Stimulated activated memory B cell treated with anti-CD40 and anti-IgM and Interleukin-4, amounts not matched to agents 10 μg/mL and 1 μg/mL and 100 μg/mL, for 72 hours (primary cell): ENCODE data around the gene GRB10.
A peak's percentile ranks its signal among the peaks of the same experiment; 100 is the strongest.
"Not testable (repeated sequence)": the region's sequence is repeated elsewhere in the genome, so short reads cannot be mapped to it uniquely, and the experiment has no call there.

Experiments used
- ATAC-seq: fragments of 150-1000 bp; cut with Tn5 transposase; 2 replicates; pipeline ENCODE4 v1.10.0; 2021
- H3K27ac Mint-ChIP-seq: one replicate; pipeline ENCODE4 v1.8.0; 2022; ENCODE audit warnings: mild to moderate bottlenecking, mixed read lengths
- H3K27me3 Mint-ChIP-seq: one replicate; pipeline ENCODE4 v1.8.0; 2022; ENCODE audit warnings: mixed read lengths
- H3K36me3 Mint-ChIP-seq: one replicate; pipeline ENCODE4 v1.8.0; 2022; ENCODE audit warnings: mixed read lengths
- H3K4me1 Mint-ChIP-seq: one replicate; pipeline ENCODE4 v1.8.0; 2022; ENCODE audit warnings: mixed read lengths
- H3K4me3 Mint-ChIP-seq: one replicate; pipeline ENCODE4 v1.8.0; 2022; ENCODE audit warnings: mild to moderate bottlenecking, moderate library complexity, mixed read lengths
- H3K9me3 Mint-ChIP-seq: one replicate; pipeline ENCODE4 v1.8.0; 2022; ENCODE audit warnings: mixed read lengths

The GRB10 gene

DNA sequence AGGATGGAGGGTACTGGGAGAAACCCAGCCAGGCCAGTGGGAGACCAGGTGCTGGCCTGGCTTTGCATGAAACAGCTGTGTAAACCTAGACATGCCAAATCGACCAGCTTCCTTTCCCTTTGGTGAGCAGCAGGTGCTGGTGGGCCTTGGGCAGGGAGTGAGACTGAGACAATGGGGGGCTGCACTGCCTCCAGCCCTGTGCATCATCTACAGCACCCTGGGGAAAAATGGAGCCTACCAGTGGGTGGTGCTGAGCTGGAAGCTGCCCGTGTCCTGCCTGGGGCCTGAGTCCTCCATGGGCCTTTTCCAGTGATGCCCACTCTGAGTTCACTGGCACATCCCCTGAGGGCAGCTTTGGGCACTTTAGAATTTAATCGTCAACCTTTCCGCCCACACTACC, 198.3 kb downstream of the GRB10 start:
- Mint-ChIP-seq H3K9me3 (peaks cover 10% of the 10 kb centered on the region), H3K27me3 (peaks cover 34% of the 10 kb centered on the region), H3K4me1 (no peaks in the 10 kb centered on the region), H3K36me3 (no peaks in the 10 kb centered on the region), H3K4me3 (no peak overlapping the region), H3K27ac (no peak overlapping the region)
- ATAC-seq: no peak

- not testable (repeated sequence) for H3K9me3 Mint-ChIP-seq
Measured at GRCh38 chr7:50583295-50583694, 199.4 kb downstream of the GRB10 start.

DNA sequence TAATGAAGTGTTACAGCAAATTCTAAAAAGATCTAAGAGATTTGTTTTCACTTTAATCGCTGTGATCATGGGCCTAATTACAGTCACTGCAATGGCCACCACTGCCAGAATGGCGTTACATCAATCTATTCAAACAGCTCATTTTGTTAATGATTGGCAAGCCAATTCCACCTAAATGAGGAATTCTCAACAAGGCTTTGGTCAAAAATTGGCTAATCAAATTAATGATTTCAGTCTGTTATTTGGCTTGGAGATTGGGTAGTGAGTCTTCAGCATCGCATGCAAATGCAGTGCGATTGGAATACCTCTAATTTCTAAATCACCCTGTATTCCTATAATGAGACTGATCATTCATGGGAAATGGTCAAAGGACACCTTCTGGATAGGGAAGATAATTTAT, 200.4 kb downstream of the GRB10 start:
- not testable (repeated sequence) for H3K4me3 Mint-ChIP-seq, H3K36me3 Mint-ChIP-seq, H3K27ac Mint-ChIP-seq, ATAC-seq, H3K4me1 Mint-ChIP-seq
- peaks cover 24% of the 10 kb centered on the region for H3K27me3 Mint-ChIP-seq
- H3K9me3 Mint-ChIP-seq: peaks cover 13% of the 10 kb centered on the region

More at GRCh38 chr7:50583295-50583694, 199.4 kb downstream of the GRB10 start:
- not testable (repeated sequence) for H3K4me1 Mint-ChIP-seq, ATAC-seq, H3K36me3 Mint-ChIP-seq, H3K27ac Mint-ChIP-seq, H3K4me3 Mint-ChIP-seq
- H3K27me3 Mint-ChIP-seq: peaks cover 24% of the 10 kb centered on the region

DNA sequence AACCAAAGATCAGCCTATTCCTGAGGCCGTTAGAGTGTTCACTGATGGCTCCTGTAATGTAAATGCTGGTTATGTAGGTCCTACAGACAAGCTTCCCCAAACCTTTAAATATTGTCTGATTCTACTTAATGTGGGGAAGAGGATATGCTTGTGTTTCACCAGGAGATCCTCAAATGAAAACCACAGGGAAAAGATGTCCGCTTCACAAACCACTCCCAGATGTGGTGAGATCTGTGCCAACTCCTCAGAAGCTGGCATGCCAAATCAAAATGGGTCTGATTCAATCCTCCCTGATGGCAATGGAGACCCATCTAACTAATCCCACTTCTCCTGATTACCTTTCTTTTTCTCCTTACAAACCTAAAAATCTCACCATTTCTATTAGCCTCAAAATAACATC, 202.0 kb downstream of the GRB10 start:
- not testable (repeated sequence) for H3K4me1 Mint-ChIP-seq, H3K27ac Mint-ChIP-seq

GRCh38 chr7:50580057-50580456, 202.6 kb downstream of the GRB10 start:
- H3K36me3 Mint-ChIP-seq: no peaks in the 10 kb centered on the region
- no peak overlapping the region for H3K4me3 Mint-ChIP-seq
- H3K4me1 Mint-ChIP-seq: no peaks in the 10 kb centered on the region
- peaks cover 28% of the 10 kb centered on the region for H3K27me3 Mint-ChIP-seq
- no peak for ATAC-seq
- no peak overlapping the region for H3K27ac Mint-ChIP-seq
- peaks cover 15% of the 10 kb centered on the region for H3K9me3 Mint-ChIP-seq

More for the DNA sequence above, 202.0 kb downstream of the GRB10 start:
- Mint-ChIP-seq H3K27me3 (peaks cover 28% of the 10 kb centered on the region), H3K9me3 (peaks cover 15% of the 10 kb centered on the region)
- H3K36me3 Mint-ChIP-seq, H3K4me3 Mint-ChIP-seq, ATAC-seq: not testable (repeated sequence)

- ATAC-seq, H3K9me3 Mint-ChIP-seq, H3K27ac Mint-ChIP-seq, H3K4me3 Mint-ChIP-seq, H3K36me3 Mint-ChIP-seq, H3K4me1 Mint-ChIP-seq: not testable (repeated sequence)
- H3K27me3 Mint-ChIP-seq: peaks cover 28% of the 10 kb centered on the region
Measured at GRCh38 chr7:50578105-50578504, 204.6 kb downstream of the GRB10 start.

DNA sequence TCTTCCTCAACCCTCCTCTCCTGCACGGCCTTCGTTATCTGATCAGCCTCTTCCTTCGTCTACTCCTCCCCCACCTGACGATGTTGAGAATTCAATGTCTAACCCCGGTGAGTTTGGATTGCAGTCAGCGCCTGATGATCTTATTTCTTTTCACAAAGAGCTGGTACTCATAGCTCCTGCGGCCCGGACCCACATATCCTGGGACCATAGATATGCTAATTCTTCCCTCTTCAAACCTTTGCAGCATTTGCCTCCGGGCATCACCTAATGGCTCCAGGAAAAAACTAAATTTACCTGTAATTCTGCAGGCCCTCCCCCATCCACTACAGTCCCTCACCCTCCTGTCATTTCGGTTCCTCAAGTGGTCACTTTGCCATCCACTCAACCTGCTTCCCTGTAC, 205.1 kb downstream of the GRB10 start:
- Mint-ChIP-seq H3K36me3 (no peaks in the 10 kb centered on the region), H3K4me3 (no peak overlapping the region), H3K4me1 (no peaks in the 10 kb centered on the region), H3K9me3 (peaks cover 5% of the 10 kb centered on the region), H3K27ac (no peak overlapping the region), H3K27me3 (peaks cover 28% of the 10 kb centered on the region)
- no peak for ATAC-seq

DNA sequence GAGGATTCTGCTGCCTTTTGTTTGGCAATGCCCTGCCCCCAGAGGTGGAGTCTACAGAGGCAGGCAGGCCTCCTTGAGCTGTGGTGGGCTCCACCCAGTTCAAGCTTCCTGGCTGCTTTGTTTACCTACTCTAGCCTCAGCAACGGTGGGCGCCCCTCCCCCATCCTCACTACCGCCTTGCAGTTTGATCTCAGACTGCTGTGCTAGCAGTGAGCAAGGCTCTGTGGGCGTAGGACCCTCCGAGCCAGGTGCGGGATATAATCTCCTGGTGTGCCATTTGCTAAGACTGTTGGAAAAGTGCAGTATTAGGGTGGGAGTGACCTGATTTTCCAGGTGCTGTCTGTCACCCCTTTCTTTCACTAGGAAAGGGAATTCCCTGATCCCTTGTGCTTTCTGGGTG, 206.3 kb downstream of the GRB10 start:
- not testable (repeated sequence) for H3K27ac Mint-ChIP-seq, H3K4me1 Mint-ChIP-seq, H3K36me3 Mint-ChIP-seq, ATAC-seq, H3K9me3 Mint-ChIP-seq, H3K4me3 Mint-ChIP-seq
- peaks cover 27% of the 10 kb centered on the region for H3K27me3 Mint-ChIP-seq

- Mint-ChIP-seq H3K27ac (no peak overlapping the region), H3K36me3 (no peaks in the 10 kb centered on the region), H3K9me3 (peaks cover 3% of the 10 kb centered on the region), H3K4me3 (no peak overlapping the region), H3K27me3 (peaks cover 24% of the 10 kb centered on the region), H3K4me1 (no peaks in the 10 kb centered on the region)
- ATAC-seq: peak; percentile 27
Measured at GRCh38 chr7:50567715-50568261, 214.9 kb downstream of the GRB10 start.

DNA sequence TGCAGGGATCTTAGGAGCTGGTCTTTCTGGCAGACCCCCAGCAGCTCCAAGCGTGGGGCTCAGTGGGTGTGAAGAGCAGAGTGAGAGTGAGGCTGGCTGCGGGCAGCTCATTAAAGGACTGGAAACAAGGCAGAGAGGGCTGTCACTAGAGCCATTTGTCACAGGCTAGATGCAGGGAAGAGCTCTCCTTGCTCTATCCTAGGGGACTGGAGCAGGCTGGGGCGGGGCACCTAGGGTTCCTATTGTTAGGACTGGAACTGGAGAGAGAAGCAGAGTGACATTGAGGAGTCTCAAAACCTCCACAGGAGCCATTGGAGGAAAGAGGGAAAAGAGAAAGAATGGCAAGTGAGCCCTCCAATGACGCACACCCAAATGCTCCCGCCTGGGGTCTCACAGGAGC, 216.7 kb downstream of the GRB10 start:
- Mint-ChIP-seq H3K27me3 (peaks cover 33% of the 10 kb centered on the region), H3K36me3 (no peaks in the 10 kb centered on the region), H3K9me3 (peaks cover 3% of the 10 kb centered on the region), H3K27ac (no peak overlapping the region), H3K4me1 (no peaks in the 10 kb centered on the region), H3K4me3 (no peak overlapping the region)
- ATAC-seq: no peak

- H3K27me3 Mint-ChIP-seq: peaks cover 33% of the 10 kb centered on the region
- H3K36me3 Mint-ChIP-seq: no peaks in the 10 kb centered on the region
- no peak for ATAC-seq
- no peak overlapping the region for H3K27ac Mint-ChIP-seq
- H3K9me3 Mint-ChIP-seq: peaks cover 2% of the 10 kb centered on the region
- H3K4me3 Mint-ChIP-seq: no peak overlapping the region
- H3K4me1 Mint-ChIP-seq: no peaks in the 10 kb centered on the region
Measured at GRCh38 chr7:50565559-50565916, 217.2 kb downstream of the GRB10 start.

DNA sequence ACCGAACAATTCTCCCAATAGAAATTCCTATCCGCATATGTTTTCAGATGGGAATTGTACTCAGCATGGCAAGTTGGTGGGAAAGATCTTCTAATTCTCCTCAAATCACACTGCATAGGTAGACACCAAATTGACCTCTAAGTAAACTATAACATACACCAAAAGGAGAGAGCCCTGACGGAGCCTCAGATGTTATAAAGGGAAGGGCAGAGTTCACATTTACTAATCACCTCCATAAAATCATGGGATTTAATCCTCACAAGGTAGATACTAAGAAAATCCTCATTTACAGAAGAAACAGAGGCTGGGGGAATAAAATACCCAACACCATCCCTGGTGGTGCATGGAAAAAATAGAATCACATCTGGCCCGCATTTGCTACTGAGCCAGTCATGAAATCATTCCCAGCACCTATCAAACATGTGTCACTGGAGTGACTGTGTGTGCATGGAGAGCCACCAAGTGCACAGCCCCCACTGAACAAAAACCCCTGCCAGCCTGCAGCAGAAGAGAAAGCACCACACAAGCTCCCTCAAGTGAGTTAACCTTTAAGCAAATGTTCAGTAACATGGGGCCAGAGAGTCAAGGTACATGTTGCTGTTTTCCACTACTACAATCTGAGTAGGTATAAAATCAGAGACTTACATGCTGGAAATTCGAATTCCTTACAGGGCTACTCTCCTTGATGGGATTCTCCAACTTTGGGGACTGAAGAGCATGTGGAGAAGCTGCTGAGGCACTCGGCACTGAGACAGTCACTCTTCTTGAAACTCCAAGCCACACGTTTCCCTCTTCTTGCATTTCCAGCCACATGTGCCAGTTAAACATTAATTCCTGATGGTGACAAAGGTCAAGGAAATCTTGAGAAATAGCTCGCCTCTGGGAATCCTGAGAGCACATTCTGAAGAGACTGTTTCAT, 217.8 kb downstream of the GRB10 start, which contains the start of gene DDC:
DDC (minus strand) TSS at position 766 of the 919 bp plus-strand sequence. CDS start 21,320 bp downstream, outside the sequence.
- Mint-ChIP-seq H3K4me1 (no peaks in the 10 kb centered on the region), H3K4me3 (no peak within 1 kb of the TSS), H3K27ac (no peak within 1 kb of the TSS), H3K27me3 (peaks cover 33% of the 10 kb centered on the region), H3K9me3 (no peaks in the 10 kb centered on the region), H3K36me3 (no peaks in the 10 kb centered on the region)
- ATAC-seq: no peak

DNA sequence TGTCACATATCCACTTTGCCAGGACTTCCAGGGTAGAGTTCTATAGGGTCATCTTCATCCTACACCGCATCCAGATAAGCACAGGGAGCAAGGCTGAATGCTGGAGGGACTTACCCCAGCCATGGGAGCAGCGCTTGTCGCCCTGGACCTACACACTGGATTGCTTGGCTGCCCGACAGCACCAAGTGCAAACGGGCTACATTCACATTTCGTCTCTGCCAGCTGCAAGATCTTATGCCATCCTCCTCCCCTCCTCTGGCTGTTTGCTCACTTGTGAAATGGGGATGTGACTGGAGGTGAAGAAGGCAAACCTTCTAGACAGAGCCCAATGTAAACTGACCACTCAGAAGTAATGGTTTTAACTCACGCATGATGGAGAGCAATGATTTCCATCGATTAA, 218.5 kb downstream of the GRB10 start:
- Mint-ChIP-seq H3K4me3 (no peak overlapping the region), H3K27me3 (peaks cover 36% of the 10 kb centered on the region), H3K4me1 (no peaks in the 10 kb centered on the region), H3K27ac (no peak overlapping the region), H3K36me3 (no peaks in the 10 kb centered on the region), H3K9me3 (no peaks in the 10 kb centered on the region)
- no peak for ATAC-seq

- ATAC-seq: no peak
- no peak overlapping the region for H3K4me3 Mint-ChIP-seq
- H3K36me3 Mint-ChIP-seq: no peaks in the 10 kb centered on the region
- no peaks in the 10 kb centered on the region for H3K9me3 Mint-ChIP-seq
- H3K4me1 Mint-ChIP-seq: no peaks in the 10 kb centered on the region
- peaks cover 47% of the 10 kb centered on the region for H3K27me3 Mint-ChIP-seq
- no peak overlapping the region for H3K27ac Mint-ChIP-seq
Measured at GRCh38 chr7:50562136-50562535, 220.6 kb downstream of the GRB10 start.

DNA sequence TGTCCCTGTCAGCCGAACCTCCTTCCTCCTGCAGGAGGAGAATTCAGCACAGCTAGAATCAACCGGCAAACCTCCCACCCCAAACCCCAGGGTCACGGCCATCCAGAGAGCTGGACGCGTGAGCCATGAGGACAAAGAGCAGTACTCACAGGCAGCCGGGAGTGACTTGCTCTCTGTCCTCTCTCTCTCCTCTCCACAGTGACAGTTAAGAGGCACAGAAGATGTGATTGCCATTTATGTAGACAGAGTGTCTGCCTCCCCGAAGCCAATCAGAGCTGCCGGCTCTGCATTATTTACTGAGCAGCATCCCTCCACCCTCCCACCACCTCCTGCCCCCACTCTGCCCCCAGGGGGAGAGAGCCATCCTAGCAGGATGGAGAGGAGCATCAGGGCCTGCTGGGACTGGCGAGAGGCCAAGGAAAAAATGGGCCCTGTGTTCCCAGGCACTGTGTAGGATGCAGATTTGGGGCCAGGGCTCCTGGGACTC, 221.8 kb downstream of the GRB10 start:
- Mint-ChIP-seq H3K27ac (no peak overlapping the region), H3K9me3 (no peaks in the 10 kb centered on the region), H3K36me3 (no peaks in the 10 kb centered on the region), H3K4me3 (no peak overlapping the region), H3K27me3 (peaks cover 51% of the 10 kb centered on the region), H3K4me1 (no peaks in the 10 kb centered on the region)
- ATAC-seq: no peak

- Mint-ChIP-seq H3K27ac (no peak overlapping the region), H3K4me3 (no peak overlapping the region), H3K4me1 (no peaks in the 10 kb centered on the region), H3K9me3 (no peaks in the 10 kb centered on the region), H3K36me3 (no peaks in the 10 kb centered on the region), H3K27me3 (peaks cover 55% of the 10 kb centered on the region)
- no peak for ATAC-seq
Measured at GRCh38 chr7:50559881-50560280, 222.8 kb downstream of the GRB10 start.
